ENCODE measurements around the gene ZNF148. TPM values are rescaled to one million over a fixed set of nuclear protein-coding genes. Genes with fewer than 3 reads are reported as not detected.

The ZNF148 gene
- total RNA-seq, 1 experiment from 2014 or later: 55.8 TPM

DNA sequence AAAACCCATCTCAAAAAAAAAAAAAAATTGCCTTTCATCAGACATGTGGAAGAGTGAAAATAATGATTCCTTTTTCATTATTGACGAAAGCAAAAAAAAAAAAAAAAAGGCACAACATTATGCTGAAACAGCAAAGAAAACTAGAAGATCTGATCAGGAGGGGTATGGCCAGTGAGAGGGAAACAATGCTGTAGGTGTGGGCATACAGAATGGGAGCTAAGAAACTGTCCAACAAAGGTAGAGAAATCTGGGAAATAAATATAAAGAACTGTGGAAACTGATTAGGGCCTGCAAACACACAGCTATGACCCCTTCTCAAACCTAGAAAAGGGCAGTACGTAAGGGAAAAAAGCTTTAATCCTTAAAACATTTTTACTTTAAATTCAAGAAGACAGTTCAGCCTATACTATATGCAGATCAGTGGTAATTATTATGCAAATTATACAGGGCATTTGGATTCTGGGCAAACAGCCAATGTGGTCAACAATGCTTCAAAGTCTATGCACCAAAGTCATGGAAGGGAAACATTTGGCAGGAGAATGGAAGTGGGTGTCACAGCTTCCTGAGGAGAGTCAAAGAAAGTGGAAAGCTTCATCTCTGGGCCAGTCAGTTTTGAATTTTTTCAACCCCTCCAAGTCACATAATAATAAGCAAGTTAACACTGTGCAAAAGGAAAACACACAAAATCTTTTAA is 94.3 kb downstream of the ZNF148 start:
- ChIA-PET POLR2A (no interaction called here), CTCF (interaction anchor here (0.7 kb wide), 2 partner anchors 34 to 213 kb away, joined by 4 to 15 read pairs; no protein-coding TSS in a partner anchor)
- Histone ChIP-seq H3K36me3 (ENCODE audit: control insufficient read depth, insufficient read depth, low read length) (peaks cover 7% of the 10 kb centered on the region), H3K27me3 (ENCODE audit: control insufficient read depth, insufficient read depth, low read length) (no peaks in the 10 kb centered on the region), H3K4me3 (ENCODE audit: low read depth in 2 of 2, low read length in 2 of 2) (no peak overlapping the region), H3K27ac (ENCODE audit: low read length) (no peak overlapping the region), H3K9me3 (ENCODE audit: control insufficient read depth, insufficient read depth, low read depth, low read length) (no peaks in the 10 kb centered on the region), H3K4me1 (ENCODE audit: control insufficient read depth, insufficient read depth, low read length) (no peaks in the 10 kb centered on the region)
- TF ChIP-seq TCF7L2 (IDR thresholded peaks at IDR 0.05; ENCODE audit: low read depth, low read length) (no peak), POLR2AphosphoS5 (IDR thresholded peaks at IDR 0.05; ENCODE audit: low read depth, low read length) (no peak)
- TF ChIP-seq, protein P1, sequence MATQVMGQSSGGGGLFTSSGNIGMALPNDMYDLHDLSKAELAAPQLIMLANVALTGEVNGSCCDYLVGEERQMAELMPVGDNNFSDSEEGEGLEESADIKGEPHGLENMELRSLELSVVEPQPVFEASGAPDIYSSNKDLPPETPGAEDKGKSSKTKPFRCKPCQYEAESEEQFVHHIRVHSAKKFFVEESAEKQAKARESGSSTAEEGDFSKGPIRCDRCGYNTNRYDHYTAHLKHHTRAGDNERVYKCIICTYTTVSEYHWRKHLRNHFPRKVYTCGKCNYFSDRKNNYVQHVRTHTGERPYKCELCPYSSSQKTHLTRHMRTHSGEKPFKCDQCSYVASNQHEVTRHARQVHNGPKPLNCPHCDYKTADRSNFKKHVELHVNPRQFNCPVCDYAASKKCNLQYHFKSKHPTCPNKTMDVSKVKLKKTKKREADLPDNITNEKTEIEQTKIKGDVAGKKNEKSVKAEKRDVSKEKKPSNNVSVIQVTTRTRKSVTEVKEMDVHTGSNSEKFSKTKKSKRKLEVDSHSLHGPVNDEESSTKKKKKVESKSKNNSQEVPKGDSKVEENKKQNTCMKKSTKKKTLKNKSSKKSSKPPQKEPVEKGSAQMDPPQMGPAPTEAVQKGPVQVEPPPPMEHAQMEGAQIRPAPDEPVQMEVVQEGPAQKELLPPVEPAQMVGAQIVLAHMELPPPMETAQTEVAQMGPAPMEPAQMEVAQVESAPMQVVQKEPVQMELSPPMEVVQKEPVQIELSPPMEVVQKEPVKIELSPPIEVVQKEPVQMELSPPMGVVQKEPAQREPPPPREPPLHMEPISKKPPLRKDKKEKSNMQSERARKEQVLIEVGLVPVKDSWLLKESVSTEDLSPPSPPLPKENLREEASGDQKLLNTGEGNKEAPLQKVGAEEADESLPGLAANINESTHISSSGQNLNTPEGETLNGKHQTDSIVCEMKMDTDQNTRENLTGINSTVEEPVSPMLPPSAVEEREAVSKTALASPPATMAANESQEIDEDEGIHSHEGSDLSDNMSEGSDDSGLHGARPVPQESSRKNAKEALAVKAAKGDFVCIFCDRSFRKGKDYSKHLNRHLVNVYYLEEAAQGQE (IDR thresholded peaks at IDR 0.05; ENCODE audit: insufficient read depth in 1 of 2, low read depth in 2 of 2, low read length in 1 of 2): no peak
- TF ChIP-seq, protein P2, sequence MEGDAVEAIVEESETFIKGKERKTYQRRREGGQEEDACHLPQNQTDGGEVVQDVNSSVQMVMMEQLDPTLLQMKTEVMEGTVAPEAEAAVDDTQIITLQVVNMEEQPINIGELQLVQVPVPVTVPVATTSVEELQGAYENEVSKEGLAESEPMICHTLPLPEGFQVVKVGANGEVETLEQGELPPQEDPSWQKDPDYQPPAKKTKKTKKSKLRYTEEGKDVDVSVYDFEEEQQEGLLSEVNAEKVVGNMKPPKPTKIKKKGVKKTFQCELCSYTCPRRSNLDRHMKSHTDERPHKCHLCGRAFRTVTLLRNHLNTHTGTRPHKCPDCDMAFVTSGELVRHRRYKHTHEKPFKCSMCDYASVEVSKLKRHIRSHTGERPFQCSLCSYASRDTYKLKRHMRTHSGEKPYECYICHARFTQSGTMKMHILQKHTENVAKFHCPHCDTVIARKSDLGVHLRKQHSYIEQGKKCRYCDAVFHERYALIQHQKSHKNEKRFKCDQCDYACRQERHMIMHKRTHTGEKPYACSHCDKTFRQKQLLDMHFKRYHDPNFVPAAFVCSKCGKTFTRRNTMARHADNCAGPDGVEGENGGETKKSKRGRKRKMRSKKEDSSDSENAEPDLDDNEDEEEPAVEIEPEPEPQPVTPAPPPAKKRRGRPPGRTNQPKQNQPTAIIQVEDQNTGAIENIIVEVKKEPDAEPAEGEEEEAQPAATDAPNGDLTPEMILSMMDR (IDR thresholded peaks at IDR 0.05): no peak
- BruUV-seq (replicated peaks): no TSS peak
- no peak for ATAC-seq
- no peak for DNase-seq (ENCODE audit: low read depth, low spot score)
- intact Hi-C loops (cut with micrococcal nuclease; ENCODE audit: unreplicated experiment): no loop called here
- in situ Hi-C loops (cut with HindIII; ENCODE audit: low pct_unique_long_range_greater_than_20kb, low sequenced_read_pairs): no loop called here

DNA sequence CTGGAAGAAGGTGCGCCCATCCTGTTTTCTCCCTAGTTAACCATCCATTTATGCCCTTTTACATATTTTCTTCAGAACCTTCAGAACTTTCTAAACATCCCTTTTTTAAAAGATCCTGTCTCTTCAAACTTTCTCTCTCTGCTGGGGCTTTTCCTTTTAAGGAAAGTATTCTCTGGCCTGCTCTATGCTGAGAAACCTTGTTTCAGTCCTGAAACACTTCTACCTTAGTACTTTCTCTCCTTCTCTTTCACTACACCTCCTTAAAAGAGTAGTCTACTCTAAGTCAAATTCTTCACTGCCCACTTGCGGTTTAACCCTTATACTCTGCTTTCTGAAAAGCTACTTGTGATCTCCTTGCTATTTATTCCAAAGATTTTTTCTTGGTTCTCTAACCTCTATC is 97.0 kb downstream of the ZNF148 start:
- H3K9me3 ChIP-seq (ENCODE audit: control insufficient read depth, insufficient read depth, low read depth, low read length): no peaks in the 10 kb centered on the region
- H3K27me3 ChIP-seq (ENCODE audit: control insufficient read depth, insufficient read depth, low read length): no peaks in the 10 kb centered on the region
- in situ Hi-C loops (cut with HindIII; ENCODE audit: low pct_unique_long_range_greater_than_20kb, low sequenced_read_pairs) (no loop called here), intact Hi-C loops (cut with micrococcal nuclease; ENCODE audit: unreplicated experiment) (no loop called here)
- no peak for DNase-seq (ENCODE audit: low read depth, low spot score)
- BruUV-seq (replicated peaks): no TSS peak
- no peak overlapping the region for H3K27ac ChIP-seq (ENCODE audit: low read length)
- ATAC-seq: no peak
- H3K4me1 ChIP-seq (ENCODE audit: control insufficient read depth, insufficient read depth, low read length): no peaks in the 10 kb centered on the region
- ChIA-PET CTCF (no interaction called here), POLR2A (no interaction called here)
- no peak overlapping the region for H3K4me3 ChIP-seq (ENCODE audit: low read depth in 2 of 2, low read length in 2 of 2)
- TF ChIP-seq, protein P2 (IDR thresholded peaks at IDR 0.05): no peak
- no peak for TF ChIP-seq POLR2AphosphoS5 (IDR thresholded peaks at IDR 0.05; ENCODE audit: low read depth, low read length)
- no peak for TF ChIP-seq SIN3A (IDR thresholded peaks at IDR 0.05; ENCODE audit: borderline replicate concordance, insufficient read depth, low read depth, low read length)
- TF ChIP-seq, protein P1 (IDR thresholded peaks at IDR 0.05; ENCODE audit: insufficient read depth in 1 of 2, low read depth in 2 of 2, low read length in 1 of 2): no peak
- TF ChIP-seq TCF7L2 (IDR thresholded peaks at IDR 0.05; ENCODE audit: low read depth, low read length): no peak
- H3K36me3 ChIP-seq (ENCODE audit: control insufficient read depth, insufficient read depth, low read length): peaks cover 7% of the 10 kb centered on the region
